Body of pancreas (tissue), 4 donors: ENCODE data around the gene ADRM1. TPM values are rescaled to one million over a fixed set of nuclear protein-coding genes. Genes with fewer than 3 reads are reported as not detected.

ENCODE experiments used
- ATAC-seq: fragments of 150-250 bp; one replicate; pipeline ENCODE4 v1.9.1; 2016
- DNase-seq, 4 donors: peaks; one replicate each; pipeline ENCODE4 v3.0.0-alpha.2; 2019
- H3K27ac ChIP-seq, 4 donors: fragments of 200-600 bp; sonication (generic); 1 replicate in 3 of 4; 2 replicates in 1 of 4; pipeline versions ENCODE4 v1.5.1 to v1.6.1; 2016 to 2019; ENCODE audit warnings: mild to moderate bottlenecking in 1 of 4, mixed read lengths in 1 of 4, moderate library complexity in 1 of 4
- H3K27me3 ChIP-seq, 2 donors: fragments of 200-600 bp; sonication (generic); one replicate each; pipeline ENCODE4 v1.6.0; 2016; ENCODE audit warnings: mild to moderate bottlenecking in 1 of 2
- H3K36me3 ChIP-seq, 2 donors: fragments of 200-600 bp; sonication (generic); replicated peaks in 1 of 2; 2 replicates each; pipeline ENCODE4 v1.5.1; 2016; ENCODE audit warnings: low read depth in 2 of 2; ENCODE audit not compliant: insufficient read depth in 1 of 2
- H3K4me1 ChIP-seq: fragments of 200-600 bp; sonication (generic); one replicate; pipeline ENCODE4 v1.6.0; 2016
- H3K4me3 ChIP-seq, 2 donors: fragments of 200-600 bp; sonication (generic); 1 replicate in 1 of 2; 2 replicates in 1 of 2; pipeline ENCODE4 v1.5.1; 2016 to 2019
- H3K9me3 ChIP-seq, 3 donors: fragments of 200-600 bp; sonication (generic); 1 replicate in 2 of 3; 2 replicates in 1 of 3; pipeline ENCODE4 v1.5.1; 2016
- CTCF ChIP-seq, 7 experiments: fragments of 450-650 bp in 4 of 7; fragments of 200-600 bp in 3 of 7; sonication (generic) in 3 of 7; IDR thresholded peaks; one replicate each; pipeline ENCODE4 v1.5.1; 2016 to 2019; ENCODE audit warnings: antibody characterized with exemption in 7 of 7
- POLR2A ChIP-seq, 3 donors: fragments of 450-650 bp; IDR thresholded peaks; one replicate each; pipeline ENCODE4 v1.6.1; 2016; ENCODE audit warnings: antibody characterized with exemption in 3 of 3, mild to moderate bottlenecking in 2 of 3
- WGBS, 2 donors: methylation state at CpG; one replicate each; pipeline ENCODE4 v1.1.5; 2017; 5-methylcytosine and 5-hydroxymethylcytosine counted together
- intact Hi-C: fragments of 100-400 bp; cut with DNase I; formaldehyde crosslinking; loops from one replicate; pipeline ENCODE4 v1.15.1; 2023
- total RNA-seq, 2 donors: library from RNA; depleted of rRNA; stranded (reverse); fragments of >200 nt; gene quantifications; one replicate each; pipeline ENCODE4 v1.1.0, GENCODE V29; 2016

Gene ADRM1
- total RNA-seq, 2 donors from 2014 or later: 79.9 to 104 TPM

GRCh38 chr20:62327726-62328495 lies 25.1 kb downstream of the ADRM1 start:
- ATAC-seq (no peak), DNase-seq (no peak)
- H3K4me1 ChIP-seq: no peaks in the 10 kb centered on the region
- H3K36me3 ChIP-seq: peaks cover 0 to 26% of the 10 kb centered on the region in 2 donors
- no peaks in the 10 kb centered on the region for H3K9me3 ChIP-seq
- no peak for TF ChIP-seq POLR2A (IDR thresholded peaks at IDR 0.05)
- TF ChIP-seq CTCF (IDR thresholded peaks at IDR 0.05): no peak
- intact Hi-C loops: no loop called here
- no peak overlapping the region for H3K27ac ChIP-seq
- no peak overlapping the region for H3K4me3 ChIP-seq
- WGBS, 2 donors: 90 to 91% methylated on average over 23 to 30 of the region's 33 CpGs
- H3K27me3 ChIP-seq: no peaks in the 10 kb centered on the region

- TF ChIP-seq CTCF (IDR thresholded peaks at IDR 0.05) (no peak), POLR2A (IDR thresholded peaks at IDR 0.05) (no peak)
- H3K4me3 ChIP-seq: no peak overlapping the region
- intact Hi-C loops: no loop called here
- H3K9me3 ChIP-seq: no peaks in the 10 kb centered on the region
- H3K27ac ChIP-seq: no peak overlapping the region
- whole genome bisulfite sequencing, 2 donors: 91% methylated on average over 26 of the region's 26 CpGs; no CpG with 5 or more reads in 1 of the 2 donors
- no peak for DNase-seq
- H3K27me3 ChIP-seq: no peaks in the 10 kb centered on the region
- H3K36me3 ChIP-seq: peaks cover 0 to 27% of the 10 kb centered on the region in 2 donors
- no peak for ATAC-seq
- H3K4me1 ChIP-seq: no peaks in the 10 kb centered on the region
Observed at GRCh38 chr20:62328684-62329388, 26.0 kb downstream of the ADRM1 start.

- Histone ChIP-seq H3K9me3 (no peaks in the 10 kb centered on the region), H3K27ac (no peak overlapping the region), H3K4me3 (no peak overlapping the region), H3K27me3 (no peaks in the 10 kb centered on the region), H3K4me1 (no peaks in the 10 kb centered on the region), H3K36me3 (peaks cover 0 to 29% of the 10 kb centered on the region in 2 donors)
- WGBS, 2 donors: 94 to 100% methylated on average over 4 to 32 of the region's 37 CpGs
- ATAC-seq: no peak
- TF ChIP-seq POLR2A (IDR thresholded peaks at IDR 0.05) (no peak), CTCF (IDR thresholded peaks at IDR 0.05) (no peak)
- DNase-seq: no peak
- intact Hi-C loops: no loop called here
Observed at GRCh38 chr20:62329389-62330377, 26.9 kb downstream of the ADRM1 start.

GRCh38 chr20:62330576-62331317 lies 27.9 kb downstream of the ADRM1 start:
- DNase-seq (no peak), ATAC-seq (no peak)
- Histone ChIP-seq H3K27me3 (no peaks in the 10 kb centered on the region), H3K27ac (no peak overlapping the region), H3K9me3 (no peaks in the 10 kb centered on the region), H3K4me1 (no peaks in the 10 kb centered on the region), H3K36me3 (peaks cover 0 to 29% of the 10 kb centered on the region in 2 donors), H3K4me3 (no peak overlapping the region)
- TF ChIP-seq POLR2A (IDR thresholded peaks at IDR 0.05): no peak
- WGBS, 2 donors: 88 to 91% methylated on average over 19 to 24 of the region's 46 CpGs
- intact Hi-C loops: no loop called here
